ENCODE results near the gene NECTIN4. TPM values are rescaled to one million over a fixed set of nuclear protein-coding genes. Genes with fewer than 3 reads are reported as not detected.
"Not testable (repeated sequence)": the region's sequence is repeated elsewhere in the genome, so short reads cannot be mapped to it uniquely, and the experiment has no call there.

NECTIN4 gene
- total RNA-seq, 4 donors from 2014 or later: 0.27 to 1.9 TPM; not detected in 2

DNA sequence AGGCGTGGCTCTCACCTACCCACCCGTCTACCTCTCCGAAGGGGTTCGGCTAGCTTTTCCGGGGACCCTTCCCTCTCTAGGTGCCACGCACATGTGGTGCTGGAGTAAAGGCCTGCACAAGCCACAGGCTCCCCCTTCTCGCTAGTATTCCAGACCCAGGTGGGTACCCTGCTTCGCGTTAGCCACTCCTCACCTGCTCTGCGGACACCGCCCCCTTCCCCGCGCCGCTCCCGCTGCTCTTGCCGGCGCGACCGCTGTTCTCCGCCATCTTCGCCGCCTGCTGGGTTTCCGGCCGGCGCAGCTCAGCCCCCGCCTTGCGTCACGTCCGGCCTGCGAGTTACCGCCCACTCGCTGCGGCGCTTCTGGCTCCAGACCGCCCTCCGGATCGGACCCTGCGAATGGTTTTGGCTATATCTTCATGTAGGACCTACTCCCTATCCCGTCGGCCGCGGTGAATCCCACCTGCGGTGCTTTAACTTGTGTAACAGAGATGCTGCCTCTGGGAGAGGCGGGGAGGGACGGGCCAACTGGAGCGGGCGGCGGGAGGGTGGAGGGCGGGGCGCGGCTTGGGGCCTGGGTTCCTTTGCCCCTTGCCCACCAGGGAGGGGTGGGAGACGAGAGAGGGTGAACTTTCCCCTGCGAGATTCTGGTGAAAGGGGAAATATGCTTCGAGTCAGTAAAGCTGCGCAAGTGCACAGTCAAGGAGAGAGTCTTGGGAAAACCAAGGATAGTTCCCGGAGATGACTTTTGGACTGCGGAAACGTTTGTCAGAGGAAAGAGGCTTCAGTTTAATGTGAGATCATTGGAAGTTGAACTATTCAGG is 28.6 kb upstream of the NECTIN4 start, which contains the start of the genes NIT1 and PFDN2:
Gene NIT1 (plus strand): TSS at position 347 of the 823 bp plus-strand sequence. CDS start 72 bp downstream, at position 419.
Gene PFDN2 (minus strand): TSS at position 279 of the 823 bp plus-strand sequence. CDS start 11 bp downstream, at position 268.
- WGBS, 2 donors (ENCODE audit: low coverage in 1 of 2): 0 to 1% methylated on average over 7 to 26 of the region's 58 CpGs
- TF ChIP-seq POLR2AphosphoS5 (IDR thresholded peaks at IDR 0.05) (peak; percentile 98), POLR2A (IDR thresholded peaks at IDR 0.05) (peak; percentile 84 to 89), EP300 (IDR thresholded peaks at IDR 0.05) (no peak)
- TF ChIP-seq, protein P1, sequence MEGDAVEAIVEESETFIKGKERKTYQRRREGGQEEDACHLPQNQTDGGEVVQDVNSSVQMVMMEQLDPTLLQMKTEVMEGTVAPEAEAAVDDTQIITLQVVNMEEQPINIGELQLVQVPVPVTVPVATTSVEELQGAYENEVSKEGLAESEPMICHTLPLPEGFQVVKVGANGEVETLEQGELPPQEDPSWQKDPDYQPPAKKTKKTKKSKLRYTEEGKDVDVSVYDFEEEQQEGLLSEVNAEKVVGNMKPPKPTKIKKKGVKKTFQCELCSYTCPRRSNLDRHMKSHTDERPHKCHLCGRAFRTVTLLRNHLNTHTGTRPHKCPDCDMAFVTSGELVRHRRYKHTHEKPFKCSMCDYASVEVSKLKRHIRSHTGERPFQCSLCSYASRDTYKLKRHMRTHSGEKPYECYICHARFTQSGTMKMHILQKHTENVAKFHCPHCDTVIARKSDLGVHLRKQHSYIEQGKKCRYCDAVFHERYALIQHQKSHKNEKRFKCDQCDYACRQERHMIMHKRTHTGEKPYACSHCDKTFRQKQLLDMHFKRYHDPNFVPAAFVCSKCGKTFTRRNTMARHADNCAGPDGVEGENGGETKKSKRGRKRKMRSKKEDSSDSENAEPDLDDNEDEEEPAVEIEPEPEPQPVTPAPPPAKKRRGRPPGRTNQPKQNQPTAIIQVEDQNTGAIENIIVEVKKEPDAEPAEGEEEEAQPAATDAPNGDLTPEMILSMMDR (IDR thresholded peaks at IDR 0.05): peak in 2 of 4 experiments; percentile 11 to 36
- Histone ChIP-seq H3K36me3 (peaks cover 0 to 40% of the 10 kb centered on the region in 2 donors), H3K27me3 (no peaks in the 10 kb centered on the region), H3K9me3 (no peaks in the 10 kb centered on the region), H3K4me1 (peaks cover 11 to 76% (median 34%) of the 10 kb centered on the region in 3 donors), H3K27ac (peak within 1 kb of the TSS; percentile 88 to 98 (median 92)), H3K4me3 (peak within 1 kb of the TSS; percentile 87 to 96)
- peak; percentile 92 for ATAC-seq

DNA sequence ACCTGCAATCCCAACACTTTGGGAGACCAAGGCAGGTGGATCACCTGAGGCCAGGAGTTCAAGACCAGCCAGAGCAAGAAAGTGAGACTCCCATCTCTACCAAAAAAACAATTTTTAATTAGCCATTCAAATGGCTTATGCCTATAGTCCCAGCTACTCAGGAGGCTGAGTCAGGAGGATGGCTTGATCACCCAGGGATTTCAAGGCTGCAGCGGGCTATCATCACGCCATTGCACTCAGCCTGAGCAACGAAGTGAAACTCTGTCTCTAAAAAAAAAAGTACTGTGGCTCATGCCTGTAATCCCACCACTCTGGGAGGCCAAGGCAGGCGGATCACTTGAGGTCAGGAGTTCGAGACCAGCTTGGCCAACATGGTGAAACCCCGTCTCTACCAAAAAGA is 26.6 kb upstream of the NECTIN4 start:
- peaks cover 0 to 20% of the 10 kb centered on the region in 2 donors for H3K36me3 ChIP-seq
- not testable (repeated sequence) for H3K4me3 ChIP-seq, H3K9me3 ChIP-seq, ATAC-seq, H3K27me3 ChIP-seq, H3K27ac ChIP-seq
- WGBS, 2 donors (ENCODE audit: low coverage in 1 of 2): 81 to 86% methylated on average over 3 to 6 of the region's 6 CpGs
- peaks cover 11 to 78% (median 34%) of the 10 kb centered on the region in 3 donors for H3K4me1 ChIP-seq

GRCh38 chr1:161115132-161115711 is 25.9 kb upstream of the NECTIN4 start:
- Histone ChIP-seq H3K36me3 (peaks cover 0 to 13% of the 10 kb centered on the region in 2 donors), H3K9me3 (no peaks in the 10 kb centered on the region), H3K4me1 (peaks cover 11 to 71% (median 34%) of the 10 kb centered on the region in 3 donors), H3K27me3 (no peaks in the 10 kb centered on the region), H3K4me3 (no peak overlapping the region), H3K27ac (no peak overlapping the region)
- 89 to 100% methylated on average over 2 to 12 of the region's 12 CpGs for WGBS, 2 donors (ENCODE audit: low coverage in 1 of 2)
- no peak for TF ChIP-seq POLR2AphosphoS5 (IDR thresholded peaks at IDR 0.05)
- TF ChIP-seq, protein P1 (IDR thresholded peaks at IDR 0.05): no peak
- no peak for TF ChIP-seq POLR2A (IDR thresholded peaks at IDR 0.05)
- TF ChIP-seq EP300 (IDR thresholded peaks at IDR 0.05): no peak
- no peak for ATAC-seq

- WGBS, 2 donors (ENCODE audit: low coverage in 1 of 2): 60 to 80% methylated on average over 2 of the region's 2 CpGs
- Histone ChIP-seq H3K36me3 (peaks cover 0 to 13% of the 10 kb centered on the region in 2 donors), H3K9me3 (no peaks in the 10 kb centered on the region), H3K27me3 (no peaks in the 10 kb centered on the region), H3K4me1 (peaks cover 9 to 64% (median 31%) of the 10 kb centered on the region in 3 donors), H3K27ac (no peak overlapping the region), H3K4me3 (no peak overlapping the region)
- TF ChIP-seq POLR2AphosphoS5 (IDR thresholded peaks at IDR 0.05) (no peak), POLR2A (IDR thresholded peaks at IDR 0.05) (no peak), EP300 (IDR thresholded peaks at IDR 0.05) (no peak)
- TF ChIP-seq, protein P1 (IDR thresholded peaks at IDR 0.05): no peak
- ATAC-seq: no peak
Measured at GRCh38 chr1:161114556-161114955, 25.2 kb upstream of the NECTIN4 start.

DNA sequence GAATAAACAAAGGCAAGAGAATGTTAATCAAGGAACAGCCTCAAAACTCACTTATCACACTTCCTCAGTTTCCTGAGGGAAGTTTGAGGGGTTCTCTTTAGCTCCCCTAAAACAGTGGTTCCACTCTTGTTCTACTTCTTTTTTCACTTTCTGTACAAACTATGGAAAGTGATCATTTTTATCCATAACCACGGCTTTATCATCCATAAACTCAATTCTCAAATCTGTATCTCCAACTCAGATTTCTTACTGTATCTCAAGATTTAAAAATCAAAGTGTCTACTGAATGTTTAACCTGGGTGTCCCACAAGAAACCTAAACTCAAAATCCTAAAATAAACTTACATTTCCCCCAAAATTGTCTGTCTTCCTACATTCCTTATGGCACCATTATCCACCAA is 24.6 kb upstream of the NECTIN4 start:
- TF ChIP-seq POLR2AphosphoS5 (IDR thresholded peaks at IDR 0.05) (no peak), EP300 (IDR thresholded peaks at IDR 0.05) (no peak), POLR2A (IDR thresholded peaks at IDR 0.05) (no peak)
- TF ChIP-seq, protein P1 (IDR thresholded peaks at IDR 0.05): no peak
- Histone ChIP-seq H3K27ac (no peak overlapping the region), H3K27me3 (no peaks in the 10 kb centered on the region), H3K4me1 (peaks cover 3 to 57% (median 25%) of the 10 kb centered on the region in 3 donors), H3K4me3 (no peak overlapping the region), H3K9me3 (no peaks in the 10 kb centered on the region), H3K36me3 (peaks cover 0 to 19% of the 10 kb centered on the region in 2 donors)
- ATAC-seq: no peak
- WGBS, 2 donors (ENCODE audit: low coverage in 1 of 2): 100% methylated on average over 1 of the region's 1 CpG

All from gastroesophageal sphincter (tissue), 4 donors.